H1 (cell line): ENCODE data around the gene C16orf95.

Source experiments
- BRCA1 ChIP-seq: IDR thresholded peaks from 2 replicates; pipeline ENCODE4 v1.6.1; 2012; ENCODE audit warnings: low read depth, low read length, improper control_type of control experiment
- CHD2 ChIP-seq: IDR thresholded peaks from 2 replicates; pipeline ENCODE4 v1.6.1; 2012; ENCODE audit warnings: low read length, improper control_type of control experiment
- EP300 ChIP-seq, 2 experiments: IDR thresholded peaks; 1 replicate in 1 of 2; 2 replicates in 1 of 2; pipeline ENCODE4 v1.6.1; 2011 to 2012; ENCODE audit warnings: low read depth in 2 of 2, low read length in 2 of 2, mild to moderate bottlenecking in 2 of 2, borderline replicate concordance in 1 of 2, inconsistent platforms in 1 of 2, moderate library complexity in 1 of 2
- GABPA ChIP-seq: IDR thresholded peaks from 2 replicates; pipeline ENCODE4 v1.6.1; 2011; ENCODE audit warnings: mild to moderate bottlenecking, low read length, moderate library complexity, borderline replicate concordance; ENCODE audit not compliant: insufficient read depth
- GTF2F1 ChIP-seq: IDR thresholded peaks from 2 replicates; pipeline ENCODE4 v1.6.1; 2012; ENCODE audit warnings: low read depth, low read length, improper control_type of control experiment, borderline replicate concordance
- RAD21 ChIP-seq, 2 experiments: IDR thresholded peaks in 1 of 2; conservative IDR thresholded peaks in 1 of 2; 2 replicates each; pipeline ENCODE4 v1.6.1; 2011; ENCODE audit warnings: low read depth in 2 of 2, low read length in 2 of 2, improper control_type of control experiment in 1 of 2, inconsistent platforms in 1 of 2, mild to moderate bottlenecking in 1 of 2, moderate library complexity in 1 of 2
- TAF1 ChIP-seq: IDR thresholded peaks from 2 replicates; pipeline ENCODE4 v1.6.1; 2011; ENCODE audit warnings: mild to moderate bottlenecking, low read depth, low read length
- TF ChIP-seq, protein P1 (sequence below), 3 experiments: IDR thresholded peaks; 1 replicate in 2 of 3; 2 replicates in 1 of 3; pipeline versions ENCODE4 v1.5.1 to v1.6.1; 2011; ENCODE audit warnings: low read length in 3 of 3, mild to moderate bottlenecking in 3 of 3, inconsistent platforms in 2 of 3, low read depth in 1 of 3, moderate library complexity in 1 of 3; ENCODE audit not compliant: insufficient read depth in 1 of 3; ENCODE audit errors: control extremely low read depth in 1 of 3

DNA sequence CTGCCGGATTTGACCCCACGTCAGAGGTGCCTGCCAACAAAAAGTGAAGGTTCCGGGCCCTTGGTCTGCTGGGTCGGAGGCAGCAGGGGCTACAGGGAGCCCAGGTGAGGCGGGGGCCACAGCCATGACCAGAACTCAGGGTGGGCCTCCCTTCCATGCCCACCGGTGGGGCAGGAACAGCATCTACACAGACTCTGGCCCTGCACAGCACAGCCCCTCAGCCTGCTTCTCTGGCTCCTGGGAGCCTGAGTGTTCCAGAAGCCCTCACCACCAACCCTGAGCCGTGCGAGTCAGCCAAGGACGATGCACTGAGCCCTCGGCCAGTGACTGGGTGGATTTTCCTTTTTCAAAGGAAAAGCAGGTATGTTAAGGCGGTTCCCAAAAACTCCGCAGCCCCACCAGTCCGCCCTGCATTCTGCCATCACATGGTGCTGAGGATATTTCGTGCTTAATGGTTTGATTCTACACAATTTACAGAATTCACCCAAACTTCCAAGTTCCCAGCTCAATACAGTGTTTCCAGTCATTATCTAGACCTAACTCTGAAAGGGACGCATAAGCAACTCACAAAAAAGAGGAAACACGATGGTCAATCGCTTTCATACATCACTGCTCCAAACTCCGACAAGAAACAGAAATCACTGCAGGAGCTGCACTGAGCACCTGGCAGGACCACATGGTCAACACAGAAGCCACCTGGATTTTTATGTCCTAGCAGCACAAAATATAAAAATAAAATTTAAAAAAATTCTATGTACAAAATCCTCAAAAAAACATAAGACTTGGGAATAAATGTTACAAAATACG is 19.4 kb upstream of the C16orf95 start:
- TF ChIP-seq EP300 (IDR thresholded peaks at IDR 0.05; ENCODE audit: borderline replicate concordance in 1 of 2, low read depth in 2 of 2, low read length in 2 of 2), result no peak
- no peak for TF ChIP-seq GTF2F1
- TF ChIP-seq RAD21 (IDR thresholded peaks at IDR 0.05 in 1 of 2, conservative IDR thresholded peaks at IDR 0.05 in 1 of 2; ENCODE audit: low read depth in 2 of 2, low read length in 2 of 2), result no peak
- TF ChIP-seq CHD2, result no peak
- TF ChIP-seq TAF1, result no peak
- TF ChIP-seq, protein P1, sequence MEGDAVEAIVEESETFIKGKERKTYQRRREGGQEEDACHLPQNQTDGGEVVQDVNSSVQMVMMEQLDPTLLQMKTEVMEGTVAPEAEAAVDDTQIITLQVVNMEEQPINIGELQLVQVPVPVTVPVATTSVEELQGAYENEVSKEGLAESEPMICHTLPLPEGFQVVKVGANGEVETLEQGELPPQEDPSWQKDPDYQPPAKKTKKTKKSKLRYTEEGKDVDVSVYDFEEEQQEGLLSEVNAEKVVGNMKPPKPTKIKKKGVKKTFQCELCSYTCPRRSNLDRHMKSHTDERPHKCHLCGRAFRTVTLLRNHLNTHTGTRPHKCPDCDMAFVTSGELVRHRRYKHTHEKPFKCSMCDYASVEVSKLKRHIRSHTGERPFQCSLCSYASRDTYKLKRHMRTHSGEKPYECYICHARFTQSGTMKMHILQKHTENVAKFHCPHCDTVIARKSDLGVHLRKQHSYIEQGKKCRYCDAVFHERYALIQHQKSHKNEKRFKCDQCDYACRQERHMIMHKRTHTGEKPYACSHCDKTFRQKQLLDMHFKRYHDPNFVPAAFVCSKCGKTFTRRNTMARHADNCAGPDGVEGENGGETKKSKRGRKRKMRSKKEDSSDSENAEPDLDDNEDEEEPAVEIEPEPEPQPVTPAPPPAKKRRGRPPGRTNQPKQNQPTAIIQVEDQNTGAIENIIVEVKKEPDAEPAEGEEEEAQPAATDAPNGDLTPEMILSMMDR (IDR thresholded peaks at IDR 0.05; ENCODE audit: control extremely low read depth in 1 of 3, insufficient read depth in 1 of 3, low read depth in 1 of 3, low read length in 3 of 3), result no peak
- TF ChIP-seq BRCA1, result no peak
- no peak for TF ChIP-seq GABPA
